Activated CD8-positive, alpha-beta T cell treated with anti-CD3 and anti-CD28 coated beads for 36 hours (primary cell): ENCODE data around the gene S1PR2. TPM values are rescaled to one million over a fixed set of nuclear protein-coding genes. Genes with fewer than 3 reads are reported as not detected.

Source experiments
- ATAC-seq: fragments of 200-7000 bp; cut with Tn5 transposase; one replicate; pipeline ENCODE4 v1.10.0; 2021; ENCODE audit warnings: mild to moderate bottlenecking, moderate library complexity
- CTCF ChIA-PET: fragments of 350-600 bp; sonication (Branson Sonifier 250); formaldehyde crosslinking; loops from one replicate; lab custom pipeline; 2021; ENCODE audit warnings: antibody characterized with exemption; lab: Charles Lee
- POLR2A ChIA-PET: fragments of 350-600 bp; sonication (Branson Sonifier 250); formaldehyde crosslinking; loops from one replicate; lab custom pipeline; 2021; ENCODE audit warnings: antibody characterized with exemption; lab: Charles Lee
- DNase-seq: peaks from one replicate; pipeline ENCODE4 v3.0.0-alpha.2; 2020
- H3K27ac Mint-ChIP-seq: one replicate; pipeline ENCODE4 v1.8.0; 2021; ENCODE audit warnings: mild to moderate bottlenecking, mixed read lengths
- H3K27me3 Mint-ChIP-seq: one replicate; pipeline ENCODE4 v1.8.0; 2021; ENCODE audit warnings: mixed read lengths
- H3K36me3 Mint-ChIP-seq: one replicate; pipeline ENCODE4 v1.8.0; 2021; ENCODE audit warnings: low read depth, mixed read lengths
- H3K4me1 Mint-ChIP-seq: one replicate; pipeline ENCODE4 v1.8.0; 2021; ENCODE audit warnings: low read depth, mixed read lengths
- H3K4me3 Mint-ChIP-seq: one replicate; pipeline ENCODE4 v1.8.0; 2021; ENCODE audit warnings: mild to moderate bottlenecking, moderate library complexity, mixed read lengths
- H3K9me3 Mint-ChIP-seq: one replicate; pipeline ENCODE4 v1.8.0; 2021; ENCODE audit warnings: mixed read lengths
- CTCF ChIP-seq: fragments of 200-600 bp; IDR thresholded peaks from one replicate; pipeline ENCODE4 v1.8.0; 2022; ENCODE audit warnings: antibody characterized with exemption, mild to moderate bottlenecking
- intact Hi-C: fragments of 100-400 bp; cut with micrococcal nuclease; formaldehyde crosslinking; loops from one replicate; pipeline ENCODE4 v1.10.0; 2022
- total RNA-seq, 2 experiments: library from RNA; stranded (reverse); gene quantifications; one replicate each; pipeline ENCODE4 v1.2.3, GENCODE V29; 2021

The S1PR2 gene
- total RNA-seq, 2 experiments from 2014 or later: 6.3 to 6.6 TPM

GRCh38 chr19:10256551-10256950 lies 25.4 kb upstream of the S1PR2 start:
- TF ChIP-seq CTCF: no peak
- Mint-ChIP-seq H3K4me1 (peaks cover 43% of the 10 kb centered on the region), H3K27me3 (no peaks in the 10 kb centered on the region), H3K9me3 (no peaks in the 10 kb centered on the region), H3K27ac (no peak overlapping the region), H3K4me3 (no peak overlapping the region), H3K36me3 (peaks cover 63% of the 10 kb centered on the region)
- ATAC-seq (no peak), DNase-seq (no peak)
- CTCF ChIA-PET: interaction anchor here (1.3 to 8.6 kb wide), 2 partner anchors 15 to 129 kb away, joined by 3 to 168 read pairs; partner anchors contain the start of gene ICAM1
- intact Hi-C loops: no loop called here
- POLR2A ChIA-PET: interaction anchor here (0.6 to 1.6 kb wide), 4 partner anchors 15 to 145 kb away, joined by 3 to 7 read pairs (median 3); partner anchors contain the start of genes ICAM1, P2RY11 and RAVER1

DNA sequence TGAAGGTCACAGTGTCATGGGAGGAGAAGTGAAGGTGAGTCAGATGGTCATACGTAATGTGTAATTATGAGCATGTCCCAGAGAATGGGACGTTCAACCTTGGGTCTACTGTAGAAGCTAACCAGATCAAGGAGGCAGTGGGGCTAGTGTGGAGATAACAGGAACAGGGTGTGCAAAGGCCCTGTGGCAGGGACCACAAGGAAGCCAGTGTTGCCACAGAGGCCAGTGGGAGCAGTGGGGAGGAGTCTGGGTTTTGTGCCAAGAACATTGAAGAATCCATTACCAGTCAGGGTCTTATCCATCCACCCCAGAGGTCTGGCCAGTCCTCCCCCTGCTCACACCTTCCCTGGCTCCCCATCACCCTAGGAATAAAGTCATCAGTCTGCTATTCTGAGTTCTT lies 24.2 kb upstream of the S1PR2 start:
- CTCF ChIA-PET: interaction anchor here (8.6 kb wide), 1 partner anchor 131 kb away, joined by 168 read pairs; no protein-coding TSS in a partner anchor
- POLR2A ChIA-PET: interaction anchor here (1.1 kb wide), 2 partner anchors 15 to 142 kb away, joined by 3 to 4 read pairs; partner anchors contain the start of gene ICAM1
- no peak for ATAC-seq
- no peak overlapping the region for H3K27ac Mint-ChIP-seq
- no peak for TF ChIP-seq CTCF
- no peak for DNase-seq
- H3K36me3 Mint-ChIP-seq: peaks cover 62% of the 10 kb centered on the region
- no peak overlapping the region for H3K4me3 Mint-ChIP-seq
- intact Hi-C loops: no loop called here
- no peaks in the 10 kb centered on the region for H3K9me3 Mint-ChIP-seq
- peaks cover 40% of the 10 kb centered on the region for H3K4me1 Mint-ChIP-seq
- no peaks in the 10 kb centered on the region for H3K27me3 Mint-ChIP-seq

DNA sequence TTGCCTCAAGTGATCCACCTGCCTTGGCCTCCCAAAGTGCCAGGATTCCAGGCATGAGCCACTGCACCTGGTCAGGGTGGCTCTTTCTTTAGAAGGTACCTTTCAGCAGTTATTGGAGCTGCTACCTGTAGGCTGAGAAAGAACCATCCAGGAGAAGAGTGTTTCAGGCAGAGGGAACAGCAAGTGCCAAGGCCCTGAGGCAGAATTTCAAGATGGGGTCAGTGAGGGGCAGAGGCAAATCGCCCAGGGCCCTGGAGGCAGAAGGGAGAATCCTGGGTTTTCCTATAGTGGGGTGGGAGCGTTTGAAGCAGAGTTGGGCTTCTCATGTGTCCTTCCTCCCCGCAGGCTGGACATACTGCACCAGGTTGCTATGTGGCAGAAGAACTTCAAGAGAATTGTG lies 23.1 kb upstream of the S1PR2 start:
- ATAC-seq (no peak), DNase-seq (no peak)
- peak overlapping the region; percentile 93 for H3K4me3 Mint-ChIP-seq
- H3K36me3 Mint-ChIP-seq: peaks cover 57% of the 10 kb centered on the region
- H3K9me3 Mint-ChIP-seq: no peaks in the 10 kb centered on the region
- POLR2A ChIA-PET: interaction anchor here (1.0 to 1.1 kb wide), 3 partner anchors 10 to 141 kb away, joined by 3 to 4 read pairs (median 3); partner anchors contain the start of gene ICAM1
- CTCF ChIA-PET: interaction anchor here (1.5 kb wide), 1 partner anchor 138 kb away, joined by 3 read pairs; no protein-coding TSS in a partner anchor
- TF ChIP-seq CTCF: no peak
- H3K27me3 Mint-ChIP-seq: no peaks in the 10 kb centered on the region
- peaks cover 33% of the 10 kb centered on the region for H3K4me1 Mint-ChIP-seq
- intact Hi-C loops: loop anchor here (5.0 kb wide), 1 partner anchor 57 kb away; no protein-coding TSS in a partner anchor
- H3K27ac Mint-ChIP-seq: peak overlapping the region; percentile 30

DNA sequence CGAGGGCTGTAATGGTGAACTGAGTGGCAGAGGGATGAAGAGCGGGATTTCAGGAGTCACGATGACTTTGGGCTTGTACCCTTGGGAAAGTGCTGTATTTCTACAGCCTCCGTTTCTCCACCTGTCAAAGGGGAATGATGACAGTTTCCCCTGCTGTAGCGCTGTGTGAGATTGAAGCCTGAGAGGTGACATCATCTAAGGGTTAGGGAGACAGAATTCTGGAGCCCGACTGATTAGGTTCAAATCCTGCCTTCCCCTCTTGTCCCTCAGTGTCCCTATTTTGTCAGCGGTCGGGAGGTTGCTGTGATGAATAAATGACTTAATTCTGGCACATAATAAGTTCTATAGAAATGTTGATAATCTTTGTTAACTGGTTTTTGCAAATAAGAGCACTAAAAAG lies 21.6 kb upstream of the S1PR2 start:
- H3K27me3 Mint-ChIP-seq: no peaks in the 10 kb centered on the region
- peaks cover 43% of the 10 kb centered on the region for H3K36me3 Mint-ChIP-seq
- intact Hi-C loops: loop anchor here (5.0 kb wide), 1 partner anchor 55 kb away; no protein-coding TSS in a partner anchor
- ChIA-PET CTCF (no interaction called here), POLR2A (interaction anchor here (1.0 to 1.9 kb wide), 5 partner anchors 17 to 210 kb away, joined by 3 to 6 read pairs (median 5); partner anchors contain the start of genes DNMT1 and PPAN)
- H3K9me3 Mint-ChIP-seq: no peaks in the 10 kb centered on the region
- TF ChIP-seq CTCF: no peak
- H3K27ac Mint-ChIP-seq: peak overlapping the region; percentile 95
- peak overlapping the region; percentile 93 for H3K4me3 Mint-ChIP-seq
- ATAC-seq (no peak), DNase-seq (no peak)
- H3K4me1 Mint-ChIP-seq: peaks cover 23% of the 10 kb centered on the region
